Measurements from ENCODE around the gene FABP3.

Gene FABP3

DNA sequence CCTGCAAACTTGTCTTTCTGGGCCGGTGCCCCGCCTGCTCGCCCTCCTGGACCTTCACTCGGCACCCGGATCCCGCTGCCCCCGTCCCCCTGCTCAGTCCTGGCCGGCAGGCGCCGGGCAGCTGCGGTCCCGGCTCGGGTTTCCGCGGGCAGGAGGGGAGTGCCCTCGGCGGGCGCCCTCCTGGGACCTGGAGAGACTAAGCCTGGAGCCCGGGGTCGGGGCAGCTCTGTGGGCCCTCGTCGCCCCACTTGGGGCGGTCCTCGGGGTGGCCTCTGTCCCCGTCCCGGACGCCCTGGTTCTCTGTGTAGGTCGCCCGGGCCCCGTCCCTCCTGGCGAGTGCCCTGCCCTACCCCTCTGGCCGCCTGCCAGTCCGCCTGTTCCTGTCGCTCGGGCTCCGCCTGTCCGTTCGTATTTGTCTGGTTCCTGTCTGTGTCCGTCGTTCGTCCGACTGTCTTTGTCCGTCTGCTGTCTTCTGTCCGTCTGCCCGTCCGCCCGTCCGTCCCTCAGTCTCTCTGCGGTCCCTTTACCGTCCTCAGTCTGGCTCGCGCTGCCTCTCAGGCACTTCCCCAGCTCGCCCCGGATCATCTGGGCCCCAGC is 40.6 kb upstream of the FABP3 start (continued):
- TF ChIP-seq KLF1 (tag by site-specific recombination; IDR thresholded peaks at IDR 0.05) = peak; percentile 72
- TF ChIP-seq, protein P1, sequence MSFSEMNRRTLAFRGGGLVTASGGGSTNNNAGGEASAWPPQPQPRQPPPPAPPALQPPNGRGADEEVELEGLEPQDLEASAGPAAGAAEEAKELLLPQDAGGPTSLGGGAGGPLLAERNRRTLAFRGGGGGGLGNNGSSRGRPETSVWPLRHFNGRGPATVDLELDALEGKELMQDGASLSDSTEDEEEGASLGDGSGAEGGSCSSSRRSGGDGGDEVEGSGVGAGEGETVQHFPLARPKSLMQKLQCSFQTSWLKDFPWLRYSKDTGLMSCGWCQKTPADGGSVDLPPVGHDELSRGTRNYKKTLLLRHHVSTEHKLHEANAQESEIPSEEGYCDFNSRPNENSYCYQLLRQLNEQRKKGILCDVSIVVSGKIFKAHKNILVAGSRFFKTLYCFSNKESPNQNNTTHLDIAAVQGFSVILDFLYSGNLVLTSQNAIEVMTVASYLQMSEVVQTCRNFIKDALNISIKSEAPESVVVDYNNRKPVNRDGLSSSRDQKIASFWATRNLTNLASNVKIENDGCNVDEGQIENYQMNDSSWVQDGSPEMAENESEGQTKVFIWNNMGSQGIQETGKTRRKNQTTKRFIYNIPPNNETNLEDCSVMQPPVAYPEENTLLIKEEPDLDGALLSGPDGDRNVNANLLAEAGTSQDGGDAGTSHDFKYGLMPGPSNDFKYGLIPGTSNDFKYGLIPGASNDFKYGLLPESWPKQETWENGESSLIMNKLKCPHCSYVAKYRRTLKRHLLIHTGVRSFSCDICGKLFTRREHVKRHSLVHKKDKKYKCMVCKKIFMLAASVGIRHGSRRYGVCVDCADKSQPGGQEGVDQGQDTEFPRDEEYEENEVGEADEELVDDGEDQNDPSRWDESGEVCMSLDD (tag by site-specific recombination; IDR thresholded peaks at IDR 0.05) = no peak
- peak; percentile 64 for TF ChIP-seq GLIS1 (tag by site-specific recombination; IDR thresholded peaks at IDR 0.05)
- TF ChIP-seq, protein P2, sequence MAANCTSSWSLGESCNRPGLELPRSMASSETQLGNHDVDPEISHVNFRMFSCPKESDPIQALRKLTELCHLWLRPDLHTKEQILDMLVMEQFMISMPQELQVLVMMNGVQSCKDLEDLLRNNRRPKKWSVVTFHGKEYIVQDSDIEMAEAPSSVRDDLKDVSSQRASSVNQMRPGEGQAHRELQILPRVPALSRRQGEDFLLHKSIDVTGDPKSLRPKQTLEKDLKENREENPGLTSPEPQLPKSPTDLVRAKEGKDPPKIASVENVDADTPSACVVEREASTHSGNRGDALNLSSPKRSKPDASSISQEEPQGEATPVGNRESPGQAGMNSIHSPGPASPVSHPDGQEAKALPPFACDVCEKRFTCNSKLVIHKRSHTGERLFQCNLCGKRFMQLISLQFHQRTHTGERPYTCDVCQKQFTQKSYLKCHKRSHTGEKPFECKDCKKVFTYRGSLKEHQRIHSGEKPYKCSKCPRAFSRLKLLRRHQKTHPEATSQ (tag by site-specific recombination; IDR thresholded peaks at IDR 0.05) = no peak
- TF ChIP-seq ZNF175 (tag by site-specific recombination; IDR thresholded peaks at IDR 0.05) = no peak
- no peak for TF ChIP-seq ZNF324 (tag by site-specific recombination; IDR thresholded peaks at IDR 0.05)
- no peak for TF ChIP-seq ZNF311 (tag by site-specific recombination; IDR thresholded peaks at IDR 0.05; ENCODE audit: borderline replicate concordance)
- peak; percentile 95 for TF ChIP-seq ZBTB8A (tag by site-specific recombination; IDR thresholded peaks at IDR 0.05)
- TF ChIP-seq ZNF302 (tag by site-specific recombination; IDR thresholded peaks at IDR 0.05; ENCODE audit: low read depth) = no peak
- peak; percentile 2; the same call in 1 of the 2 replicates for TF ChIP-seq ZEB2 (tag by site-specific recombination; IDR thresholded peaks at IDR 0.05)
- TF ChIP-seq, protein P3, sequence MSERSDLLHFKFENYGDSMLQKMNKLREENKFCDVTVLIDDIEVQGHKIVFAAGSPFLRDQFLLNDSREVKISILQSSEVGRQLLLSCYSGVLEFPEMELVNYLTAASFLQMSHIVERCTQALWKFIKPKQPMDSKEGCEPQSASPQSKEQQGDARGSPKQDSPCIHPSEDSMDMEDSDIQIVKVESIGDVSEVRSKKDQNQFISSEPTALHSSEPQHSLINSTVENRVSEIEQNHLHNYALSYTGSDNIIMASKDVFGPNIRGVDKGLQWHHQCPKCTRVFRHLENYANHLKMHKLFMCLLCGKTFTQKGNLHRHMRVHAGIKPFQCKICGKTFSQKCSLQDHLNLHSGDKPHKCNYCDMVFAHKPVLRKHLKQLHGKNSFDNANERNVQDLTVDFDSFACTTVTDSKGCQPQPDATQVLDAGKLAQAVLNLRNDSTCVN (tag by site-specific recombination; optimal IDR thresholded peaks at IDR 0.05) = peak; percentile 77
- TF ChIP-seq ZNF610 (tag by site-specific recombination; IDR thresholded peaks at IDR 0.05; ENCODE audit: borderline replicate concordance) = no peak
- TF ChIP-seq ZNF174 (tag by site-specific recombination; IDR thresholded peaks at IDR 0.05) = no peak
- no peak for TF ChIP-seq ZNF707 (tag by site-specific recombination; IDR thresholded peaks at IDR 0.05)
- no peak for TF ChIP-seq ZNF423 (tag by site-specific recombination; IDR thresholded peaks at IDR 0.05)
- TF ChIP-seq, protein P4, sequence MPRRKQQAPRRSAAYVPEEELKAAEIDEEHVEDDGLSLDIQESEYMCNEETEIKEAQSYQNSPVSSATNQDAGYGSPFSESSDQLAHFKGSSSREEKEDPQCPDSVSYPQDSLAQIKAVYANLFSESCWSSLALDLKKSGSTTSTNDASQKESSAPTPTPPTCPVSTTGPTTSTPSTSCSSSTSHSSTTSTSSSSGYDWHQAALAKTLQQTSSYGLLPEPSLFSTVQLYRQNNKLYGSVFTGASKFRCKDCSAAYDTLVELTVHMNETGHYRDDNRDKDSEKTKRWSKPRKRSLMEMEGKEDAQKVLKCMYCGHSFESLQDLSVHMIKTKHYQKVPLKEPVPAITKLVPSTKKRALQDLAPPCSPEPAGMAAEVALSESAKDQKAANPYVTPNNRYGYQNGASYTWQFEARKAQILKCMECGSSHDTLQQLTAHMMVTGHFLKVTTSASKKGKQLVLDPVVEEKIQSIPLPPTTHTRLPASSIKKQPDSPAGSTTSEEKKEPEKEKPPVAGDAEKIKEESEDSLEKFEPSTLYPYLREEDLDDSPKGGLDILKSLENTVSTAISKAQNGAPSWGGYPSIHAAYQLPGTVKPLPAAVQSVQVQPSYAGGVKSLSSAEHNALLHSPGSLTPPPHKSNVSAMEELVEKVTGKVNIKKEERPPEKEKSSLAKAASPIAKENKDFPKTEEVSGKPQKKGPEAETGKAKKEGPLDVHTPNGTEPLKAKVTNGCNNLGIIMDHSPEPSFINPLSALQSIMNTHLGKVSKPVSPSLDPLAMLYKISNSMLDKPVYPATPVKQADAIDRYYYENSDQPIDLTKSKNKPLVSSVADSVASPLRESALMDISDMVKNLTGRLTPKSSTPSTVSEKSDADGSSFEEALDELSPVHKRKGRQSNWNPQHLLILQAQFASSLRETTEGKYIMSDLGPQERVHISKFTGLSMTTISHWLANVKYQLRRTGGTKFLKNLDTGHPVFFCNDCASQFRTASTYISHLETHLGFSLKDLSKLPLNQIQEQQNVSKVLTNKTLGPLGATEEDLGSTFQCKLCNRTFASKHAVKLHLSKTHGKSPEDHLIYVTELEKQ (tag by site-specific recombination; IDR thresholded peaks at IDR 0.05; ENCODE audit: borderline replicate concordance) = no peak
- TF ChIP-seq, protein P5, sequence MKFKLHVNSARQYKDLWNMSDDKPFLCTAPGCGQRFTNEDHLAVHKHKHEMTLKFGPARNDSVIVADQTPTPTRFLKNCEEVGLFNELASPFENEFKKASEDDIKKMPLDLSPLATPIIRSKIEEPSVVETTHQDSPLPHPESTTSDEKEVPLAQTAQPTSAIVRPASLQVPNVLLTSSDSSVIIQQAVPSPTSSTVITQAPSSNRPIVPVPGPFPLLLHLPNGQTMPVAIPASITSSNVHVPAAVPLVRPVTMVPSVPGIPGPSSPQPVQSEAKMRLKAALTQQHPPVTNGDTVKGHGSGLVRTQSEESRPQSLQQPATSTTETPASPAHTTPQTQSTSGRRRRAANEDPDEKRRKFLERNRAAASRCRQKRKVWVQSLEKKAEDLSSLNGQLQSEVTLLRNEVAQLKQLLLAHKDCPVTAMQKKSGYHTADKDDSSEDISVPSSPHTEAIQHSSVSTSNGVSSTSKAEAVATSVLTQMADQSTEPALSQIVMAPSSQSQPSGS (tag by site-specific recombination; IDR thresholded peaks at IDR 0.05; ENCODE audit: low read depth) = no peak
- 0 out of 2 replicates have a peak, but pooled peaks have one; percentile 36 for TF ChIP-seq KLF16 (tag by site-specific recombination; IDR thresholded peaks at IDR 0.05)
- TF ChIP-seq ZIC2 (tag by site-specific recombination; IDR thresholded peaks at IDR 0.05) = no peak; the same call in 1 of the 2 replicates
- no peak for TF ChIP-seq ZNF670 (tag by site-specific recombination; IDR thresholded peaks at IDR 0.05; ENCODE audit: low read depth)
- no peak for TF ChIP-seq SCRT1 (tag by site-specific recombination; IDR thresholded peaks at IDR 0.05; ENCODE audit: borderline replicate concordance)
- TF ChIP-seq ZNF37A (tag by site-specific recombination; IDR thresholded peaks at IDR 0.05) = no peak
- TF ChIP-seq ZNF239 (tag by site-specific recombination; IDR thresholded peaks at IDR 0.05) = no peak
- TF ChIP-seq ZNF354C (tag by site-specific recombination; IDR thresholded peaks at IDR 0.05; ENCODE audit: borderline replicate concordance, low read depth) = no peak
- no peak for TF ChIP-seq ZNF112 (tag by site-specific recombination; IDR thresholded peaks at IDR 0.05)
- 0 out of 2 replicates have a peak, but pooled peaks have one; percentile 14 for TF ChIP-seq BCL11A (tag by site-specific recombination; IDR thresholded peaks at IDR 0.05; ENCODE audit: low read depth)
- TF ChIP-seq ZSCAN16 (tag by site-specific recombination; IDR thresholded peaks at IDR 0.05) = no peak
- no peak for TF ChIP-seq ZNF184 (tag by site-specific recombination; IDR thresholded peaks at IDR 0.05)
- no peak for TF ChIP-seq ZNF221 (tag by site-specific recombination; IDR thresholded peaks at IDR 0.05; ENCODE audit: borderline replicate concordance)
- TF ChIP-seq ZNF223 (tag by site-specific recombination; IDR thresholded peaks at IDR 0.05) = no peak
- no peak for TF ChIP-seq ZNF549 (tag by site-specific recombination; IDR thresholded peaks at IDR 0.05)
- TF ChIP-seq ZNF335 (tag by site-specific recombination; conservative IDR thresholded peaks at IDR 0.05) = peak; percentile 100

Data from HEK293 (cell line).